ENCODE results near the gene CCDC70. TPM values are rescaled to one million over a fixed set of nuclear protein-coding genes. Genes with fewer than 3 reads are reported as not detected.

CCDC70 gene
- total RNA-seq, 1 experiment from 2014 or later, result not detected

GRCh38 chr13:51892657-51893056, 30.9 kb downstream of the CCDC70 start:
- no peak for DNase-seq (ENCODE audit: low spot score)
- ChIA-PET CTCF (no interaction called here), POLR2A (ENCODE audit: low non-redundant PET) (no interaction called here)
- TF ChIP-seq EZH2 (IDR thresholded peaks at IDR 0.05; ENCODE audit: borderline replicate concordance, low read depth, low read length, poor library complexity, severe bottlenecking) (no peak), CTCF (conservative IDR thresholded peaks at IDR 0.05; ENCODE audit: low read depth, low read length) (no peak)
- no peaks in the 10 kb centered on the region for H3K36me3 ChIP-seq (ENCODE audit: insufficient read depth, low read length, poor library complexity, severe bottlenecking)
- H3K4me1 ChIP-seq (ENCODE audit: insufficient read depth, low read length, poor library complexity, severe bottlenecking), result no peaks in the 10 kb centered on the region
- H3K9me3 ChIP-seq (ENCODE audit: low read depth, low read length, poor library complexity, severe bottlenecking), result no peaks in the 10 kb centered on the region
- no peak overlapping the region for H3K27ac ChIP-seq (ENCODE audit: low read depth, low read length, poor library complexity, severe bottlenecking)
- no peaks in the 10 kb centered on the region for H3K27me3 ChIP-seq (replicated peaks; ENCODE audit: insufficient read depth, low read depth, low read length, poor library complexity)
- no TSS peak for BruUV-seq (replicated peaks)
- no peak overlapping the region for H3K4me3 ChIP-seq (ENCODE audit: low read depth, low read length, poor library complexity, severe bottlenecking)
- intact Hi-C loops (cut with micrococcal nuclease; ENCODE audit: unreplicated experiment), result no loop called here

- H3K9me3 ChIP-seq (ENCODE audit: low read depth, low read length, poor library complexity, severe bottlenecking), result no peaks in the 10 kb centered on the region
- no peaks in the 10 kb centered on the region for H3K4me1 ChIP-seq (ENCODE audit: insufficient read depth, low read length, poor library complexity, severe bottlenecking)
- BruUV-seq (replicated peaks), result no TSS peak
- H3K36me3 ChIP-seq (ENCODE audit: insufficient read depth, low read length, poor library complexity, severe bottlenecking), result no peaks in the 10 kb centered on the region
- CTCF ChIA-PET, result no interaction called here
- intact Hi-C loops (cut with micrococcal nuclease; ENCODE audit: unreplicated experiment), result no loop called here
- no peak overlapping the region for H3K4me3 ChIP-seq (ENCODE audit: low read depth, low read length, poor library complexity, severe bottlenecking)
- TF ChIP-seq CTCF (conservative IDR thresholded peaks at IDR 0.05; ENCODE audit: low read depth, low read length) (no peak), EZH2 (IDR thresholded peaks at IDR 0.05; ENCODE audit: borderline replicate concordance, low read depth, low read length, poor library complexity, severe bottlenecking) (no peak)
- H3K27me3 ChIP-seq (replicated peaks; ENCODE audit: insufficient read depth, low read depth, low read length, poor library complexity), result peaks cover 2% of the 10 kb centered on the region
- DNase-seq (ENCODE audit: low spot score), result peak; percentile 35
- POLR2A ChIA-PET (ENCODE audit: low non-redundant PET), result no interaction called here
- no peak overlapping the region for H3K27ac ChIP-seq (ENCODE audit: low read depth, low read length, poor library complexity, severe bottlenecking)
These were observed 32.5 kb downstream of the CCDC70 start for GRCh38 chr13:51894239-51894638.

- BruUV-seq (replicated peaks), result no TSS peak
- TF ChIP-seq EZH2 (IDR thresholded peaks at IDR 0.05; ENCODE audit: borderline replicate concordance, low read depth, low read length, poor library complexity, severe bottlenecking) (no peak), CTCF (conservative IDR thresholded peaks at IDR 0.05; ENCODE audit: low read depth, low read length) (peak; percentile 66)
- Histone ChIP-seq H3K27me3 (replicated peaks; ENCODE audit: insufficient read depth, low read depth, low read length, poor library complexity) (peaks cover 6% of the 10 kb centered on the region), H3K27ac (ENCODE audit: low read depth, low read length, poor library complexity, severe bottlenecking) (no peak overlapping the region), H3K36me3 (ENCODE audit: insufficient read depth, low read length, poor library complexity, severe bottlenecking) (no peaks in the 10 kb centered on the region), H3K4me3 (ENCODE audit: low read depth, low read length, poor library complexity, severe bottlenecking) (no peak overlapping the region), H3K9me3 (ENCODE audit: low read depth, low read length, poor library complexity, severe bottlenecking) (no peaks in the 10 kb centered on the region), H3K4me1 (ENCODE audit: insufficient read depth, low read length, poor library complexity, severe bottlenecking) (no peaks in the 10 kb centered on the region)
- peak; percentile 35 for DNase-seq (ENCODE audit: low spot score)
- CTCF ChIA-PET, result interaction anchor here (0.5 kb wide), 1 partner anchor 36 kb away, joined by 3 read pairs; no protein-coding TSS in a partner anchor
- POLR2A ChIA-PET (ENCODE audit: low non-redundant PET), result no interaction called here
- intact Hi-C loops (cut with micrococcal nuclease; ENCODE audit: unreplicated experiment), result loop anchor here (1.0 kb wide), 1 partner anchor 231 kb away; no protein-coding TSS in a partner anchor
These were observed 34.4 kb downstream of the CCDC70 start for GRCh38 chr13:51895906-51896888.
